BLaER1 treated with 17β-estradiol and CSF1 and Interleukin-3, amounts not matched to agents 10 nM and 100 nM (cell line): ENCODE data around the gene VPS37B.

Experiments used
- H3K27ac ChIP-seq, 11 experiments: shearing (Covaris generic); formaldehyde crosslinking; 2 replicates each; pipeline ENCODE4 v1.8.1; 2022
- H3K27me3 ChIP-seq, 11 experiments: shearing (Covaris generic); formaldehyde crosslinking; 2 replicates each; pipeline ENCODE4 v1.8.1; 2022
- H3K36me3 ChIP-seq, 11 experiments: shearing (Covaris generic); formaldehyde crosslinking; 2 replicates each; pipeline ENCODE4 v1.8.1; 2022
- H3K4me1 ChIP-seq, 10 experiments: shearing (Covaris generic); formaldehyde crosslinking; 2 replicates each; pipeline ENCODE4 v1.8.1; 2022
- H3K4me2 ChIP-seq, 11 experiments: shearing (Covaris generic); formaldehyde crosslinking; 2 replicates each; pipeline ENCODE4 v1.8.1; 2022
- H3K4me3 ChIP-seq, 10 experiments: shearing (Covaris generic); formaldehyde crosslinking; 2 replicates each; pipeline ENCODE4 v1.8.1; 2022
- H3K9ac ChIP-seq, 11 experiments: shearing (Covaris generic); formaldehyde crosslinking; 2 replicates each; pipeline ENCODE4 v1.8.1; 2022
- H3K9me3 ChIP-seq, 11 experiments: shearing (Covaris generic); formaldehyde crosslinking; replicated peaks in 1 of 11; 2 replicates each; pipeline ENCODE4 v1.8.1; 2022
- H4K20me1 ChIP-seq, 11 experiments: shearing (Covaris generic); formaldehyde crosslinking; 2 replicates each; pipeline ENCODE4 v1.8.1; 2022
- Cebpa-rat ChIP-seq, 11 experiments: shearing (Covaris generic); IDR thresholded peaks; 2 replicates each; pipeline ENCODE4 v1.8.1; 2022

VPS37B gene

DNA sequence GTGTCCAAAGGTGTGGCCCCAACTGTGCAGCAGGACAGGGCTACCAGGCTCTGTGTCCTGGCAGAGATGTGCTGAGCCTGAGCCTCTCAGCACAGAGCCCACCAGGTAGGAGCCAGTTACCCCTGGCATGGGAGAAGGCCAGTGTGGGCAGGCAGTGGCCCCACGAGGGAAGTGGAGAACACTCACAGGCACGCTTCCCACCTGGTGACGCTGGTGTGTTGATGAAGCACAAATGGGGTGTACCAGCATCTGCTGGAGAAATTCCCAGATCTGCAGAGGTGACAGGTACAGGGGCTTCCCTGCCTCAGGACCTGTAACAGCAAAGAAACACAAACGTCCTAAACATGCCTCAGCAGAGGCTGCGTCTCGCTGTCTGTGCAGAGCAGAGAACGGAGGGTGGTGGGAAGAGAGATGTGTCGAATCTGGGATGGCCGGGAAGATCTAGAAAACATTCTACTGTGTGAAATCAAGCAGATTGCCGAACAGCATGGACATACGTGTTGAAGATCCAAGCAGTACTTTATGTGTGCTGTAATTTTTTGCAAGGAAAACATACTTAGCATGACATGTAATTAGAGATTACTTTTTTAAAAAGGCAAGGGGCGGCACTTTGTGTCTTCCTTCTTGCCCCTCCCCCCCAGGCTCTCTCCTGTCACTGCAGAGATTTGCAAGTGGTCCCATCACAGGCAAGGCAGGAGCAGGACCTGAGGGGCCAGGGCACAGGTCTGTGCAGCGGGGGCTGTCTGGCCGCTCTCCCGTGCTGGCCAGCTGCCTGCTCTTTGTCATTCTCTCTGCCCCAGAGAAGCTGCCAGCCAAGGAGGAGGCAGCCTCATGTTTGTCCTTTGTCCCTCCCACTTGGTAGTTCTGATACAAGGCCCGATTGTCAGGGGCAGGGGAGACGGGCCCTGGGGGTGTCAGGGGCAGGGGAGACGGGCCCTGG is 43.3 kb downstream of the VPS37B start:
- Histone ChIP-seq H3K9ac (0 out of 22 replicates have a peak overlapping the region, but pooled peaks of 4 of the 11 experiments have one; percentile 1 to 12 (median 4)), H3K36me3 (peaks cover 0 to 70% (median 18%) of the 10 kb centered on the region in 11 experiments; a peak in 12 of 22 replicates), H3K4me1 (peaks cover 16 to 51% (median 44%) of the 10 kb centered on the region in 10 experiments), H3K9me3 (no peaks in the 10 kb centered on the region), H3K4me2 (peak overlapping the region; percentile 55 to 85 (median 65)), H4K20me1 (peaks cover 0 to 68% (median 13%) of the 10 kb centered on the region in 11 experiments; a peak in 12 of 22 replicates), H3K27ac (peak overlapping the region in 3 of 11 experiments; percentile 9 to 26 (median 25); a peak in 4 of 22 replicates), H3K4me3 (no peak overlapping the region), H3K27me3 (peaks cover 0 to 21% (median 0%) of the 10 kb centered on the region in 11 experiments; a peak in 3 of 22 replicates)
- TF ChIP-seq Cebpa-rat (IDR thresholded peaks at IDR 0.05): no peak

DNA sequence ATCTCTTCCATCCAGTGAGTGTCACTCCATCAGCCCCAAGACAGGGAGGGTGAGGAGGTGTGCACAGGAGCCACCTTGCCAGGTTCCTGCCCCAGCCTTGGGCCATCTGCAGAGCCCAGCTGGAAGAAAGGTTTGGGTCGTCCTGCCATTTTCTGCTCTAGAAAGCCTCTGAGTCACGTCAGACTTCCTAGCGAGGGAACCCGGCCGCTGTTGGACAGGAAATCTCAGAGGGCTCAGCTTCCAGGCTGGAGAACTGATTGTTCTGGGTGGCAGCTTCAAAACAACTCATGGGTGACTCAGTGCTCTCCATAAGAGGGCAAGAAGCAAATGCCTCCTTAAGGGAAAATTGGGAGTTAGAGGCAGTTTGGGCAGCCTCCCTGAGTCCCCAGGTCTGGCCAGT is 44.1 kb downstream of the VPS37B start:
- Histone ChIP-seq H3K4me3 (no peak overlapping the region), H3K36me3 (peaks cover 0 to 64% (median 18%) of the 10 kb centered on the region in 11 experiments; a peak in 11 of 22 replicates), H3K4me1 (peaks cover 16 to 52% (median 44%) of the 10 kb centered on the region in 10 experiments), H4K20me1 (peaks cover 0 to 76% (median 13%) of the 10 kb centered on the region in 11 experiments; a peak in 13 of 22 replicates), H3K27ac (peak overlapping the region in 5 of 11 experiments; percentile 2 to 26 (median 22); a peak in 5 of 22 replicates), H3K9ac (peak overlapping the region in 4 of 11 experiments; percentile 1 to 12 (median 4); a peak in 2 of 22 replicates), H3K9me3 (no peaks in the 10 kb centered on the region), H3K4me2 (peak overlapping the region; percentile 55 to 85 (median 65)), H3K27me3 (peaks cover 0 to 21% (median 0%) of the 10 kb centered on the region in 11 experiments; a peak in 3 of 22 replicates)
- TF ChIP-seq Cebpa-rat (IDR thresholded peaks at IDR 0.05): no peak

DNA sequence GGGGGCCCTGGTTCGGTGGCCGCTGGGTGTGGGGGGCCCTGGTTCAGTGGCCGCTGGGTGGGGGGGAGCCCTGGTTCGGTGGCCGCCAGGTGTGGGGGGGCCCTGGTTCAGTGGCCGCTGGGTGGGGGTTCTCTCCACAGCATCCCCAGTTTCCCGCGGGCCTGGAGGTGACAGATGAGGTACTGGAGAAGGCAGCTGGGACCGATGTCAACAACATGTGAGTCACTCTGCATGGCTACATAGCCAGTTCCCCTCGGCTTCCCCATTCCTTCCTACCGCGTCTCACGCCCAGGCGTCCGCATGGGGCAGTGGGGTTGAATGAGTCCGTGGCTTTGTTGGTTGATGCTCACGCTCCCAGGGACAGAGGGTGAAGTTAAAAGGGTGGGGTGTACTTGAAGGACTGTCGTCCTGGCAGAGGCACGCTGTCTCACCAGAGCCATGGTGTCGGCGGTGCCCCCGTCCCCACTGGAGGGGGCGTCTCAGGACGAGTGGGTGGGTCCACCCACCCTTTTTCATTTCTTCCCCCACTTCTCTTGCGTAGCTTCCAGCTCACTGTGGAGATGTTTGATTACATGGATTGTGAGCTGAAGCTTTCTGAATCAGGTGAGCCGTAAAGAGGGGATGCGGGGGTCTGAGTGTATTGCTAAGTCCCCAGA is 45.1 kb downstream of the VPS37B start:
- H3K27ac ChIP-seq: peak overlapping the region in 1 of 11 experiments; percentile 25; a peak in 1 of 22 replicates
- peak overlapping the region in 8 of 11 experiments; percentile 57 to 85 (median 65); a peak in 10 of 22 replicates for H3K4me2 ChIP-seq
- TF ChIP-seq Cebpa-rat (IDR thresholded peaks at IDR 0.05): no peak
- H3K9ac ChIP-seq: no peak overlapping the region
- no peak overlapping the region for H3K4me3 ChIP-seq
- H3K9me3 ChIP-seq: no peaks in the 10 kb centered on the region
- peaks cover 10 to 53% (median 42%) of the 10 kb centered on the region in 10 experiments for H3K4me1 ChIP-seq
- peaks cover 0 to 14% (median 0%) of the 10 kb centered on the region in 11 experiments; a peak in 3 of 22 replicates for H3K27me3 ChIP-seq
- H3K36me3 ChIP-seq: peaks cover 0 to 60% (median 18%) of the 10 kb centered on the region in 11 experiments; a peak in 11 of 22 replicates
- peaks cover 0 to 78% (median 12%) of the 10 kb centered on the region in 11 experiments; a peak in 12 of 22 replicates for H4K20me1 ChIP-seq

DNA sequence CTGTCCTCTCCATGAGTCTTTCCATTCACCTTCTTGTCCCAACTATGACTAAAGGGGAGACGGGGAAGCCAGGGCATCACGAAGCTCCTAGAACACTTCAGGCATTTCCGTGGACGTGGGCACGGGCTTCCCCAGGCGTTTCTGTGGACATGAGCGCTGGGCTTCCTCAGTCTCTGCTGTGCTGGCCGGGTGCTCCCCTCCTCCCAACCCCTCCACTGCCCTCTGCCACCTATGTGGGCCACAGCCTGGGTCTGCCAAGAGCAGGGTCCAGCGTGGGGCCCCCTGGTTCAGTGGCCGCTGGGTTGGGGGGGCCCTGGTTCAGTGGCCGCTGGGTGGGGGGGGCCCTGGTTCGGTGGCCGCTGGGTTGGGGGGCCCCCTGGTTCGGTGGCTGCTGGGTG is 45.9 kb downstream of the VPS37B start:
- H3K36me3 ChIP-seq: peaks cover 0 to 57% (median 18%) of the 10 kb centered on the region in 11 experiments; a peak in 11 of 22 replicates
- H3K27ac ChIP-seq: no peak overlapping the region
- peaks cover 0 to 7% (median 0%) of the 10 kb centered on the region in 11 experiments; a peak in 3 of 22 replicates for H3K27me3 ChIP-seq
- H3K9me3 ChIP-seq: no peaks in the 10 kb centered on the region
- H3K4me3 ChIP-seq: no peak overlapping the region
- no peak for TF ChIP-seq Cebpa-rat (IDR thresholded peaks at IDR 0.05)
- H4K20me1 ChIP-seq: peaks cover 0 to 78% (median 9%) of the 10 kb centered on the region in 11 experiments; a peak in 11 of 22 replicates
- no peak overlapping the region for H3K4me2 ChIP-seq
- no peak overlapping the region for H3K9ac ChIP-seq
- H3K4me1 ChIP-seq: peaks cover 11 to 53% (median 42%) of the 10 kb centered on the region in 10 experiments

DNA sequence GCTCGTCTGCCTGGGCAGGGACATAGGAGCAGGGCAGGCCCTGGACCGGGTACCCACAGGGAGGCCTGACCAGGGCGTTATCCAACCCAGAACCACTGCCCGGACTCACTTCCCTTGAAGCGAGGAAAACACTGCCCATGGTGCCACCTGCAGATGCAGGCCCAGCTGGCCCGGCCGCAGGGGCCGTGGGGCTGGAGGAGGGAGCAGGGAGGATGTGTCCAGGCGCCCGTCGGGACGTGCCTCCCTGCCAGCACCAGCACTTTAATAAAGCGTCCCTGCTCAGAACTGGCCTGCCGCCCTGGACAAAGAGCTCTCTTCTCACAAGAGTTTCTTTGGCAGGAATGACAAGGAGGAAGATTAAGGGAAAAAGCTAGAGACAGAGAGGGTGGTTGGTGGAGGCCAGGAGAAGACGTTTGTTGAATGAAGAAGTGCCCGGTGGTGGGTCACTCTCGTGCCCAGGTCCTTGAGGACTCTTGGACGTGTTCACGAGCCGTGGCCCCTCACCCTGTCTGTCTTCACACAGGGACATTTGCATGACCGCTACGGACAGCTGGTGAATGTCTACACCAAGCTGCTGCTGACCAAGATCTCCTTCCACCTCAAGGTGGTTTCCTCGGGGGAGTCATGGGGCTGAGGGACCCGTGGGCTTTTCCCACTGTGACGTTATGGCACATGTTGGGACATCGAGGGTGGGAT is 46.4 kb downstream of the VPS37B start:
- Histone ChIP-seq H3K4me3 (no peak overlapping the region), H3K36me3 (peaks cover 0 to 51% (median 18%) of the 10 kb centered on the region in 11 experiments; a peak in 11 of 22 replicates), H3K27me3 (0 out of 22 replicates have a peak, but pooled peaks cover 0 to 2% (median 0%) of the 10 kb centered on the region in 11 experiments), H3K27ac (no peak overlapping the region; a peak in 1 of 22 replicates), H3K9me3 (no peaks in the 10 kb centered on the region), H3K9ac (no peak overlapping the region), H4K20me1 (peaks cover 0 to 78% (median 9%) of the 10 kb centered on the region in 11 experiments; a peak in 10 of 22 replicates), H3K4me1 (peaks cover 16 to 53% (median 42%) of the 10 kb centered on the region in 10 experiments), H3K4me2 (no peak overlapping the region)
- TF ChIP-seq Cebpa-rat (IDR thresholded peaks at IDR 0.05): no peak

DNA sequence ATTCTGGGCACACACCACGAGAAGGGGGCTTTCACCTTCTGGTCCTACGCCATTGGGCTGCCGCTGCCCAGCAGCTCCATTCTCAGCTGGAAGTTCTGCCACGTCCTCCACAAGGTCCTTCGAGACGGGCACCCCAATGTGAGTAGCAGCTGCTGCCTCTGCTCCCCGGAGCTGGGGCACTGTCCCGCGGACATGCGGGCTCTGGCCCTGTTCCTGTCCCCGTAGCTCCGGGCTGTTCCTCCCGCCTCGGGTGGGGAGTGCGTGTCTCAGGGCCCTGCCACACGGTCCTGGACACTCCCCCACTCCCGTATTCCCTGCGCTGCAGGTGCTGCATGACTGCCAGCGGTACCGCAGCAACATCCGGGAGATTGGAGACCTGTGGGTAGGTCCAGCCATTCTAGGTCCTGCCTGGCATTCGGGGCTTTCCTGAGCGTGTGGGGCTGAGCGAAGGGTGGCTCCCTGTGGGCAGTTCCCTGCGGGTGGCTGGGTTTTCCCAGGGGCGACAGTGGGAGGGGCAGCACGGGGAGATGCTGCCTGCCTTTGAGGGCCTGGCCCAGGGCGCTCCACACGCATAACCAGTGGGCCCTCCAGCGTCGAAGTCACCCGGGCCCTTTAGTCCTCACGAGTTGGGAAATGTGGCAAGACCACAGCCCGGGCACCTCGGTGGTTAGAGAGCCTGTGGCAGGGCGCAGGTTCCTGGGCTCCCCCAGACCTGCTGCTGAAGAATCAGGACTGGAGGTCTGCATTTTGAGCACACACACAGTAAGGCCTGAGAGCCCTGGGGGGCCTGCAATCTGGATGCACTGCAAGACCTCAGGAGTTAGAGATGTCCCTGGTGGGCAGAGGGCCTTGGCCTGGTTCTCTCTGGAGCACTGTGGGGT is 47.2 kb downstream of the VPS37B start:
- Histone ChIP-seq H3K27ac (no peak overlapping the region), H3K4me2 (no peak overlapping the region), H3K27me3 (no peaks in the 10 kb centered on the region), H3K4me1 (peaks cover 16 to 56% (median 48%) of the 10 kb centered on the region in 10 experiments), H3K9me3 (no peaks in the 10 kb centered on the region), H3K4me3 (no peak overlapping the region), H4K20me1 (peaks cover 0 to 79% (median 17%) of the 10 kb centered on the region in 11 experiments; a peak in 9 of 22 replicates), H3K9ac (peak overlapping the region in 1 of 11 experiments; percentile 29; a peak in 1 of 22 replicates), H3K36me3 (peaks cover 0 to 49% (median 18%) of the 10 kb centered on the region in 11 experiments; a peak in 11 of 22 replicates)
- TF ChIP-seq Cebpa-rat (IDR thresholded peaks at IDR 0.05): no peak

DNA sequence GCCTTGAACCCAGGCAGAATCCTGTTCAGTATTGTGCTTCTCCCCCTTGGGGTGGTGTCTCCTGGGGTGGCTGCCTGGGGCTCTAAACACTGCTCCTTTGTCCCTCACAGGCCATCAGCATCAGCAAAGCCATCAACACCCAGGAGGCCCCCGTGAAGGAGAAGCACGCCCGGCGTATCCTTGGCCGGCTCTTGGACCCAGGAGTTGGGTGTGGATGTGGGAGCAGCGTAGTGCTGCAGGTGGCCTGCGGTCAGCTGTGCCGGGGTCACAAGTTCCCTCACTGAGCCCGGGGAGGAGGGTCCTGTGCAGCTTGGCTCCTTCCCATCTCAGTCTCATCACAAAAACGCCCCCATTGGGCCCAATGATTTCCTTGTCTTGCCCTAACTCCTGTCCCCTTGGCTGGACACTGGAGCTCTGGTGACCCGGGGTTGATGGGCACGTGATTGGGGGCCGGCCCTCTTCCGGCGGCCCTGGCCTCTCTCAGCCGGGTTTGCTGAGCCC is 48.0 kb downstream of the VPS37B start:
- Histone ChIP-seq H3K36me3 (peaks cover 0 to 49% (median 18%) of the 10 kb centered on the region in 11 experiments; a peak in 11 of 22 replicates), H3K27me3 (no peaks in the 10 kb centered on the region), H4K20me1 (peaks cover 0 to 83% (median 21%) of the 10 kb centered on the region in 11 experiments; a peak in 9 of 22 replicates), H3K4me3 (no peak overlapping the region), H3K27ac (0 out of 22 replicates have a peak overlapping the region, but pooled peaks of 1 of the 11 experiments have one; percentile 9), H3K4me1 (peaks cover 18 to 62% (median 56%) of the 10 kb centered on the region in 10 experiments), H3K9me3 (no peaks in the 10 kb centered on the region), H3K4me2 (no peak overlapping the region), H3K9ac (peak overlapping the region in 1 of 11 experiments; percentile 29; a peak in 1 of 22 replicates)
- TF ChIP-seq Cebpa-rat (IDR thresholded peaks at IDR 0.05): no peak
